Retinal pigment epithelial cell (primary cell): ENCODE data around the gene SLC9A9.
A peak's percentile ranks its signal among the peaks of the same experiment; 100 is the strongest.

Experiments
- DNase-seq: peaks from one replicate; pipeline ENCODE4 v3.0.0-alpha.2; 2010; ENCODE audit warnings: low read depth
- H3K4me3 ChIP-seq: 2 replicates; pipeline ENCODE4 v1.5.1; 2011; ENCODE audit warnings: mild to moderate bottlenecking, low read length, control low read depth, moderate library complexity
- CTCF ChIP-seq: conservative IDR thresholded peaks from 2 replicates; pipeline ENCODE4 v1.5.1; 2011; ENCODE audit warnings: low read depth, low read length, control low read depth, inconsistent platforms

Gene SLC9A9

GRCh38 chr3:143753006-143753405, 95.3 kb downstream of the SLC9A9 start:
- no peak for TF ChIP-seq CTCF
- no peak overlapping the region for H3K4me3 ChIP-seq

GRCh38 chr3:143751643-143752178, 96.6 kb downstream of the SLC9A9 start:
- DNase-seq, result no peak
- no peak overlapping the region for H3K4me3 ChIP-seq
- no peak for TF ChIP-seq CTCF

More at GRCh38 chr3:143753006-143753405, 95.3 kb downstream of the SLC9A9 start:
- DNase-seq, result no peak

- H3K4me3 ChIP-seq, result no peak overlapping the region
- DNase-seq, result no peak
- no peak for TF ChIP-seq CTCF
These were observed 97.4 kb downstream of the SLC9A9 start for GRCh38 chr3:143750841-143751240.

GRCh38 chr3:143749926-143750325, 98.3 kb downstream of the SLC9A9 start:
- H3K4me3 ChIP-seq, result no peak overlapping the region
- no peak for DNase-seq
- TF ChIP-seq CTCF, result no peak

- no peak overlapping the region for H3K4me3 ChIP-seq
- DNase-seq, result peak; percentile 15
These were observed 111.2 kb downstream of the SLC9A9 start for GRCh38 chr3:143737065-143737464.

GRCh38 chr3:143736205-143736997, 111.9 kb downstream of the SLC9A9 start:
- no peak overlapping the region for H3K4me3 ChIP-seq
- DNase-seq, result peak; percentile 46
- no peak for TF ChIP-seq CTCF

More at GRCh38 chr3:143737065-143737464, 111.2 kb downstream of the SLC9A9 start:
- no peak for TF ChIP-seq CTCF

GRCh38 chr3:143731776-143732175, 116.5 kb downstream of the SLC9A9 start:
- no peak overlapping the region for H3K4me3 ChIP-seq
- no peak for TF ChIP-seq CTCF
- no peak for DNase-seq
